ENCODE measurements around the gene PRPF6.
A peak's percentile ranks its signal among the peaks of the same experiment; 100 is the strongest.

GRCh38 chr20:64033981-64034493 is 53.1 kb downstream of the PRPF6 start:
- TF ChIP-seq CTCF (IDR thresholded peaks at IDR 0.05 in 8 of 11, conservative IDR thresholded peaks at IDR 0.05 in 3 of 11) = no peak
- no peak for TF ChIP-seq POLR2A (IDR thresholded peaks at IDR 0.05)
- peak; percentile 15 to 66 (median 57) for TF ChIP-seq POLR2AphosphoS5 (IDR thresholded peaks at IDR 0.05)

Data from spleen (tissue), 7 donors.